ENCODE results near the gene TMEM250.

GRCh38 chr9:136122425-136123383 lies 4.0 kb upstream of the TMEM250 start:
- TF ChIP-seq ZNF274 (IDR thresholded peaks at IDR 0.05; ENCODE audit: low read depth, low read length) (no peak), YY1 (IDR thresholded peaks at IDR 0.05; ENCODE audit: insufficient read depth, insufficient read length) (no peak)

All from NT2/D1 (cell line).